ENCODE data around the gene FCF1.

Gene FCF1

DNA sequence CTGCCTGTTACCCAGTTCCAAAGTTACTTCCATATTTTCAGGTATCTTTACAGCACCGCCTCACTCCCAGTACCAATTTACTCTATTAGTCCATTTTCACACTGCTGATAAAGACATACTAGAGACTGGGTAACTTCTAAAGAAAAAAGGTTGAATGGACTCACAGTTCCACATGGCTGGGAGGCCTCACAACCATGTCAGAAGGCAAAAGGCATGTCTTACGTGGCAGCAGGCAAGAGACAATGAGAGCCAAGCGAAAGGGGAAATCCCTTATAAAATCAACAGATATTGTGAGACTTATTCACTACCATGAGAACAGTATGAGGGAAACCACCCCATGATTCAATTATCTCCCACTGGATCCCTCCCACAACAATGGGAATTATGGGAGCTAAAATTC, 9.9 kb upstream of the FCF1 start:
- CTCF ChIA-PET = interaction anchor here (0.6 kb wide), 1 partner anchor 13 kb away, joined by 6 read pairs; no protein-coding TSS in a partner anchor
- H3K9me3 ChIP-seq (ENCODE audit: control insufficient read depth, insufficient read depth, low read depth, low read length) = no peaks in the 10 kb centered on the region
- peaks cover 0 to 3% of the 10 kb centered on the region in 2 experiments; a peak in 1 of 3 replicates for H3K36me3 ChIP-seq (ENCODE audit: control insufficient read depth in 2 of 2, insufficient read depth in 1 of 2, low read length in 2 of 2)
- no peak overlapping the region for H3K27ac ChIP-seq (ENCODE audit: extremely low read depth, low read depth, low read length)
- TF ChIP-seq, protein P1, sequence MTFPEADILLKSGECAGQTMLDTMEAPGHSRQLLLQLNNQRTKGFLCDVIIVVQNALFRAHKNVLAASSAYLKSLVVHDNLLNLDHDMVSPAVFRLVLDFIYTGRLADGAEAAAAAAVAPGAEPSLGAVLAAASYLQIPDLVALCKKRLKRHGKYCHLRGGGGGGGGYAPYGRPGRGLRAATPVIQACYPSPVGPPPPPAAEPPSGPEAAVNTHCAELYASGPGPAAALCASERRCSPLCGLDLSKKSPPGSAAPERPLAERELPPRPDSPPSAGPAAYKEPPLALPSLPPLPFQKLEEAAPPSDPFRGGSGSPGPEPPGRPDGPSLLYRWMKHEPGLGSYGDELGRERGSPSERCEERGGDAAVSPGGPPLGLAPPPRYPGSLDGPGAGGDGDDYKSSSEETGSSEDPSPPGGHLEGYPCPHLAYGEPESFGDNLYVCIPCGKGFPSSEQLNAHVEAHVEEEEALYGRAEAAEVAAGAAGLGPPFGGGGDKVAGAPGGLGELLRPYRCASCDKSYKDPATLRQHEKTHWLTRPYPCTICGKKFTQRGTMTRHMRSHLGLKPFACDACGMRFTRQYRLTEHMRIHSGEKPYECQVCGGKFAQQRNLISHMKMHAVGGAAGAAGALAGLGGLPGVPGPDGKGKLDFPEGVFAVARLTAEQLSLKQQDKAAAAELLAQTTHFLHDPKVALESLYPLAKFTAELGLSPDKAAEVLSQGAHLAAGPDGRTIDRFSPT (tag by site-specific recombination; IDR thresholded peaks at IDR 0.05) = no peak
- no peak for TF ChIP-seq WT1 (tag by site-specific recombination; IDR thresholded peaks at IDR 0.05)
- TF ChIP-seq, protein P2, sequence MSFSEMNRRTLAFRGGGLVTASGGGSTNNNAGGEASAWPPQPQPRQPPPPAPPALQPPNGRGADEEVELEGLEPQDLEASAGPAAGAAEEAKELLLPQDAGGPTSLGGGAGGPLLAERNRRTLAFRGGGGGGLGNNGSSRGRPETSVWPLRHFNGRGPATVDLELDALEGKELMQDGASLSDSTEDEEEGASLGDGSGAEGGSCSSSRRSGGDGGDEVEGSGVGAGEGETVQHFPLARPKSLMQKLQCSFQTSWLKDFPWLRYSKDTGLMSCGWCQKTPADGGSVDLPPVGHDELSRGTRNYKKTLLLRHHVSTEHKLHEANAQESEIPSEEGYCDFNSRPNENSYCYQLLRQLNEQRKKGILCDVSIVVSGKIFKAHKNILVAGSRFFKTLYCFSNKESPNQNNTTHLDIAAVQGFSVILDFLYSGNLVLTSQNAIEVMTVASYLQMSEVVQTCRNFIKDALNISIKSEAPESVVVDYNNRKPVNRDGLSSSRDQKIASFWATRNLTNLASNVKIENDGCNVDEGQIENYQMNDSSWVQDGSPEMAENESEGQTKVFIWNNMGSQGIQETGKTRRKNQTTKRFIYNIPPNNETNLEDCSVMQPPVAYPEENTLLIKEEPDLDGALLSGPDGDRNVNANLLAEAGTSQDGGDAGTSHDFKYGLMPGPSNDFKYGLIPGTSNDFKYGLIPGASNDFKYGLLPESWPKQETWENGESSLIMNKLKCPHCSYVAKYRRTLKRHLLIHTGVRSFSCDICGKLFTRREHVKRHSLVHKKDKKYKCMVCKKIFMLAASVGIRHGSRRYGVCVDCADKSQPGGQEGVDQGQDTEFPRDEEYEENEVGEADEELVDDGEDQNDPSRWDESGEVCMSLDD (tag by site-specific recombination; IDR thresholded peaks at IDR 0.05) = no peak
- no peak for TF ChIP-seq ZEB2 (tag by site-specific recombination; IDR thresholded peaks at IDR 0.05)
- TF ChIP-seq ZNF830 (tag by site-specific recombination; IDR thresholded peaks at IDR 0.05; ENCODE audit: low read depth) = no peak
- no peak for TF ChIP-seq ZNF394 (tag by site-specific recombination; IDR thresholded peaks at IDR 0.05; ENCODE audit: borderline replicate concordance)
- H3K4me3 ChIP-seq (ENCODE audit: low read depth, low read length) = no peak overlapping the region
- H3K4me1 ChIP-seq (ENCODE audit: control insufficient read depth, insufficient read depth, low read length) = 0 out of 2 replicates have a peak, but pooled peaks cover 2% of the 10 kb centered on the region
- POLR2A ChIA-PET = no interaction called here

DNA sequence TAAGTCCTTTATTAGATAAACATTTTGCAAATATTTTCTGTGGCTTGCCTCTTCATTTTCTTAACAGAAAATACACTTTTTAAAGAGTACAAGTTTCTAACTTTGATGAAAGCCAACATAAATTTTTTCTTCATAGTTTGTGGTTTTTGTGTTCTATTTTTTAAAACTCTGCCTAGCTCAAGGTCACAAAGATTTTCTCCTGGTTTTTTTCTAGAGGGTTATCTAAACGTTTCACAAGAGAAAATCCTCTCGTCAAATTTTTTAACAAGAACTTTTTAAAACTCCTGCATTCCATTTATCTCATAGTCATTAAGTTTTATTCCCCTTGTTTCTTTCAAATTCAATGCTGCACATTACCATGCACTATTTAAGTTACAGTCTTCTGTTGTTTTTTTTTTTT, 8.3 kb upstream of the FCF1 start:
- Histone ChIP-seq H3K9me3 (ENCODE audit: control insufficient read depth, insufficient read depth, low read depth, low read length) (no peaks in the 10 kb centered on the region), H3K4me3 (ENCODE audit: low read depth, low read length) (no peak overlapping the region), H3K27ac (ENCODE audit: extremely low read depth, low read depth, low read length) (no peak overlapping the region), H3K4me1 (ENCODE audit: control insufficient read depth, insufficient read depth, low read length) (0 out of 2 replicates have a peak, but pooled peaks cover 2% of the 10 kb centered on the region), H3K36me3 (ENCODE audit: control insufficient read depth in 2 of 2, insufficient read depth in 1 of 2, low read length in 2 of 2) (no peaks in the 10 kb centered on the region)
- ChIA-PET POLR2A (no interaction called here), CTCF (interaction anchor here (1.7 kb wide), 1 partner anchor 92 kb away, joined by 3 read pairs; no protein-coding TSS in a partner anchor)
- TF ChIP-seq SCRT1 (tag by site-specific recombination; IDR thresholded peaks at IDR 0.05; ENCODE audit: borderline replicate concordance) = no peak
- TF ChIP-seq, protein P3, sequence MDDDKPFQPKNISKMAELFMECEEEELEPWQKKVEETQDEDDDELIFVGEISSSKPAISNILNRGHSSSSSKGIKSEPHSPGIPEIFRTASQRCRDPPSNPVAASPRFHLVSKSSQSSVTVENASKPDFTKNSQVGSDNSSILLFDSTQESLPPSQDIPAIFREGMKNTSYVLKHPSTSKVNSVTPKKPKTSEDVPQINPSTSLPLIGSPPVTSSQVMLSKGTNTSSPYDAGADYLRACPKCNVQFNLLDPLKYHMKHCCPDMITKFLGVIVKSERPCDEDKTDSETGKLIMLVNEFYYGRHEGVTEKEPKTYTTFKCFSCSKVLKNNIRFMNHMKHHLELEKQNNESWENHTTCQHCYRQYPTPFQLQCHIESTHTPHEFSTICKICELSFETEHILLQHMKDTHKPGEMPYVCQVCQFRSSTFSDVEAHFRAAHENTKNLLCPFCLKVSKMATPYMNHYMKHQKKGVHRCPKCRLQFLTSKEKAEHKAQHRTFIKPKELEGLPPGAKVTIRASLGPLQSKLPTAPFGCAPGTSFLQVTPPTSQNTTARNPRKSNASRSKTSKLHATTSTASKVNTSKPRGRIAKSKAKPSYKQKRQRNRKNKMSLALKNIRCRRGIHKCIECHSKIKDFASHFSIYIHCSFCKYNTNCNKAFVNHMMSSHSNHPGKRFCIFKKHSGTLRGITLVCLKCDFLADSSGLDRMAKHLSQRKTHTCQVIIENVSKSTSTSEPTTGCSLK (tag by site-specific recombination; IDR thresholded peaks at IDR 0.05) = no peak
- no peak for TF ChIP-seq ZNF248 (tag by site-specific recombination; IDR thresholded peaks at IDR 0.05)
- TF ChIP-seq ZNF335 (tag by site-specific recombination; conservative IDR thresholded peaks at IDR 0.05) = no peak
- no peak for TF ChIP-seq ZNF112 (tag by site-specific recombination; IDR thresholded peaks at IDR 0.05)
- TF ChIP-seq ZNF785 (tag by site-specific recombination; IDR thresholded peaks at IDR 0.05) = no peak
- TF ChIP-seq, protein P4, sequence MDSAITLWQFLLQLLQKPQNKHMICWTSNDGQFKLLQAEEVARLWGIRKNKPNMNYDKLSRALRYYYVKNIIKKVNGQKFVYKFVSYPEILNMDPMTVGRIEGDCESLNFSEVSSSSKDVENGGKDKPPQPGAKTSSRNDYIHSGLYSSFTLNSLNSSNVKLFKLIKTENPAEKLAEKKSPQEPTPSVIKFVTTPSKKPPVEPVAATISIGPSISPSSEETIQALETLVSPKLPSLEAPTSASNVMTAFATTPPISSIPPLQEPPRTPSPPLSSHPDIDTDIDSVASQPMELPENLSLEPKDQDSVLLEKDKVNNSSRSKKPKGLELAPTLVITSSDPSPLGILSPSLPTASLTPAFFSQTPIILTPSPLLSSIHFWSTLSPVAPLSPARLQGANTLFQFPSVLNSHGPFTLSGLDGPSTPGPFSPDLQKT (IDR thresholded peaks at IDR 0.05; ENCODE audit: borderline replicate concordance, low read depth, low read length) = no peak
- no peak for TF ChIP-seq ZNF76 (tag by site-specific recombination; IDR thresholded peaks at IDR 0.05; ENCODE audit: borderline replicate concordance, low read depth)
- no peak for TF ChIP-seq KLF8 (tag by site-specific recombination; IDR thresholded peaks at IDR 0.05)
- no peak for TF ChIP-seq ZNF350 (tag by site-specific recombination; IDR thresholded peaks at IDR 0.05)
- TF ChIP-seq MEIS1 (CRISPR knock-in tag; IDR thresholded peaks at IDR 0.05; ENCODE audit: borderline replicate concordance) = no peak
- no peak for TF ChIP-seq ZNF423 (tag by site-specific recombination; IDR thresholded peaks at IDR 0.05)
- TF ChIP-seq ZXDB (tag by site-specific recombination; IDR thresholded peaks at IDR 0.05) = no peak
- TF ChIP-seq YY2 (tag by site-specific recombination; IDR thresholded peaks at IDR 0.05) = no peak
- TF ChIP-seq ZNF239 (tag by site-specific recombination; IDR thresholded peaks at IDR 0.05) = no peak
- TF ChIP-seq, protein P5, sequence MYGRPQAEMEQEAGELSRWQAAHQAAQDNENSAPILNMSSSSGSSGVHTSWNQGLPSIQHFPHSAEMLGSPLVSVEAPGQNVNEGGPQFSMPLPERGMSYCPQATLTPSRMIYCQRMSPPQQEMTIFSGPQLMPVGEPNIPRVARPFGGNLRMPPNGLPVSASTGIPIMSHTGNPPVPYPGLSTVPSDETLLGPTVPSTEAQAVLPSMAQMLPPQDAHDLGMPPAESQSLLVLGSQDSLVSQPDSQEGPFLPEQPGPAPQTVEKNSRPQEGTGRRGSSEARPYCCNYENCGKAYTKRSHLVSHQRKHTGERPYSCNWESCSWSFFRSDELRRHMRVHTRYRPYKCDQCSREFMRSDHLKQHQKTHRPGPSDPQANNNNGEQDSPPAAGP (tag by site-specific recombination; IDR thresholded peaks at IDR 0.05) = no peak
